Right ventricle myocardium superior (tissue), 1 donor: ENCODE measurements around the gene AAK1. TPM values are rescaled to one million over a fixed set of nuclear protein-coding genes. Genes with fewer than 3 reads are reported as not detected.
"Not testable (repeated sequence)": the region's sequence is repeated elsewhere in the genome, so short reads cannot be mapped to it uniquely, and the experiment has no call there.

ENCODE experiments used
- ATAC-seq: fragments of 200-7000 bp; cut with Tn5 transposase; one replicate; pipeline ENCODE4 v1.9.1; 2020; ENCODE audit warnings: mild to moderate bottlenecking; ENCODE audit not compliant: poor library complexity
- DNase-seq: peaks from one replicate; pipeline ENCODE4 v3.0.0-alpha.2; 2020
- intact Hi-C: fragments of 100-400 bp; cut with DNase I; formaldehyde crosslinking; loops from one replicate; pipeline ENCODE4 v1.11.2; 2022
- total RNA-seq: library from RNA; stranded (reverse); fragmentation: NEBNext Ultra II Directional; extraction: Animal tissue kit (Norgen Biotek cat#: 25700); gene quantifications from one replicate; pipeline ENCODE4 v1.2.1, GENCODE V29; 2021
- donor health status: DM: no; HTN: yes; CAD: no; lungs with severe emphysema.

AAK1 gene
- total RNA-seq, 1 donor from 2014 or later: 87.2 TPM

GRCh38 chr2:69612707-69613106, 30.8 kb downstream of the AAK1 start:
- DNase-seq (no peak), ATAC-seq (no peak)
- intact Hi-C loops: no loop called here

- intact Hi-C loops: no loop called here
- ATAC-seq (no peak), DNase-seq (no peak)
Observed at GRCh38 chr2:69612200-69612599, 31.3 kb downstream of the AAK1 start.

GRCh38 chr2:69608109-69608508, 35.4 kb downstream of the AAK1 start:
- intact Hi-C loops: no loop called here
- peak; percentile 59 for ATAC-seq
- DNase-seq: no peak

GRCh38 chr2:69606771-69607170, 36.8 kb downstream of the AAK1 start:
- DNase-seq, intact Hi-C loops: not testable (repeated sequence)
- ATAC-seq: peak; percentile 47

GRCh38 chr2:69605284-69605683, 38.3 kb downstream of the AAK1 start:
- intact Hi-C loops: no loop called here
- ATAC-seq (no peak), DNase-seq (no peak)

GRCh38 chr2:69604836-69605235, 38.7 kb downstream of the AAK1 start:
- intact Hi-C loops: no loop called here
- ATAC-seq (no peak), DNase-seq (no peak)

GRCh38 chr2:69604026-69604678, 39.4 kb downstream of the AAK1 start:
- DNase-seq: no peak
- intact Hi-C loops: no loop called here
- ATAC-seq: peak; percentile 23

- ATAC-seq: no peak
- DNase-seq: no peak
- intact Hi-C loops: no loop called here
Observed at GRCh38 chr2:69603146-69603743, 40.3 kb downstream of the AAK1 start.

GRCh38 chr2:69601179-69601612, 42.3 kb downstream of the AAK1 start:
- intact Hi-C loops: no loop called here
- ATAC-seq: peak; percentile 45
- DNase-seq: no peak

GRCh38 chr2:69600425-69600824, 43.1 kb downstream of the AAK1 start:
- DNase-seq (no peak), ATAC-seq (no peak)
- intact Hi-C loops: no loop called here

- ATAC-seq: no peak
- intact Hi-C loops: no loop called here
- no peak for DNase-seq
Observed at GRCh38 chr2:69597843-69598610, 45.5 kb downstream of the AAK1 start.

GRCh38 chr2:69597105-69597504, 46.4 kb downstream of the AAK1 start:
- no peak for DNase-seq
- no peak for ATAC-seq
- intact Hi-C loops: no loop called here

- intact Hi-C loops: no loop called here
- DNase-seq (no peak), ATAC-seq (no peak)
Observed at GRCh38 chr2:69594341-69594740, 49.2 kb downstream of the AAK1 start.

- ATAC-seq (no peak), DNase-seq (no peak)
- intact Hi-C loops: no loop called here
Observed at GRCh38 chr2:69592511-69592910, 51.0 kb downstream of the AAK1 start.

GRCh38 chr2:69589973-69590652, 53.4 kb downstream of the AAK1 start:
- intact Hi-C loops: no loop called here
- no peak for DNase-seq
- ATAC-seq: peak; percentile 76

- ATAC-seq: no peak
- intact Hi-C loops: no loop called here
- no peak for DNase-seq
Observed at GRCh38 chr2:69588945-69589344, 54.6 kb downstream of the AAK1 start.

- DNase-seq: no peak
- intact Hi-C loops: no loop called here
- no peak for ATAC-seq
Observed at GRCh38 chr2:69588403-69588802, 55.1 kb downstream of the AAK1 start.

GRCh38 chr2:69585855-69586555, 57.5 kb downstream of the AAK1 start:
- ATAC-seq: no peak
- intact Hi-C loops: no loop called here

More at GRCh38 chr2:69585855-69586555, 57.5 kb downstream of the AAK1 start:
- DNase-seq: no peak
